IMR-90 (cell line): ENCODE measurements around the gene CMTM6. TPM values are rescaled to one million over a fixed set of nuclear protein-coding genes. Genes with fewer than 3 reads are reported as not detected.
A peak's percentile ranks its signal among the peaks of the same experiment; 100 is the strongest.

Source experiments
- ATAC-seq: fragments of 200-7000 bp; cut with Tn5 transposase; 2 replicates; pipeline ENCODE4 v1.9.1; 2020; ENCODE audit warnings: low read depth, mild to moderate bottlenecking, moderate library complexity
- BruUV-seq: library from RNA; stranded (reverse); fragments of 400-500 nt; replicated peaks from 2 replicates; lab custom pipeline; 2021; lab: Mats Ljungman, UMichigan
- CTCF ChIA-PET: fragments of 300-600 bp; formaldehyde crosslinking; extraction: SDS; loops from one replicate; lab custom pipeline; 2021; ENCODE audit warnings: antibody characterized with exemption; lab: Yijun Ruan, JAX
- POLR2A ChIA-PET: fragments of 300-600 bp; sonication (Branson Sonifier 250); formaldehyde crosslinking; loops from one replicate; lab custom pipeline; 2022; ENCODE audit warnings: antibody characterized with exemption; ENCODE audit not compliant: unreplicated experiment; lab: Charles Lee
- DNase-seq: peaks from one replicate; pipeline ENCODE4 v3.0.0; 2013
- H2AFZ ChIP-seq: replicated peaks from 2 replicates; pipeline ENCODE3; 2013; ENCODE audit warnings: low read length, mild to moderate bottlenecking; ENCODE audit not compliant: poor library complexity
- H2AK5ac ChIP-seq: 2 replicates; pipeline ENCODE4 v1.6.1; 2013; ENCODE audit warnings: low read depth, low read length, inconsistent platforms
- H2AK9ac ChIP-seq: replicated peaks from 2 replicates; pipeline ENCODE3; 2013; ENCODE audit warnings: mild to moderate bottlenecking, low read depth, low read length, moderate library complexity; ENCODE audit not compliant: poor library complexity
- H2BK120ac ChIP-seq: 2 replicates; pipeline ENCODE4 v1.6.1; 2013; ENCODE audit warnings: low read depth, low read length, inconsistent platforms
- H2BK15ac ChIP-seq: 3 replicates; pipeline ENCODE4 v1.6.1; 2013; ENCODE audit warnings: low read depth, low read length, inconsistent platforms
- H2BK20ac ChIP-seq: 2 replicates; pipeline ENCODE4 v1.6.1; 2013; ENCODE audit warnings: low read depth, mild to moderate bottlenecking, inconsistent platforms, low read length, moderate library complexity
- H2BK5ac ChIP-seq: 2 replicates; pipeline ENCODE4 v1.6.1; 2013; ENCODE audit warnings: mild to moderate bottlenecking, low read depth, low read length, inconsistent platforms; ENCODE audit not compliant: poor library complexity, severe bottlenecking
- H3K14ac ChIP-seq: replicated peaks from 2 replicates; pipeline ENCODE4 v1.6.1; 2013; ENCODE audit warnings: low read depth, low read length, inconsistent platforms
- H3K18ac ChIP-seq: 2 replicates; pipeline ENCODE4 v1.6.1; 2013; ENCODE audit warnings: low read depth, low read length, control low read depth
- H3K23ac ChIP-seq: 2 replicates; pipeline ENCODE4 v1.6.1; 2013; ENCODE audit warnings: low read depth, low read length, inconsistent platforms
- H3K27ac ChIP-seq: 2 replicates; pipeline ENCODE4 v1.5.1; 2013; ENCODE audit warnings: mild to moderate bottlenecking, control low read depth, low read length; ENCODE audit not compliant: insufficient read depth
- H3K27me3 ChIP-seq: 2 replicates; pipeline ENCODE4 v1.6.1; 2013; ENCODE audit warnings: low read length; ENCODE audit not compliant: control insufficient read depth, insufficient read depth
- H3K36me3 ChIP-seq: 2 replicates; pipeline ENCODE4 v1.6.1; 2013; ENCODE audit warnings: low read length, mixed read lengths; ENCODE audit not compliant: control insufficient read depth, insufficient read depth
- H3K4ac ChIP-seq: 2 replicates; pipeline ENCODE4 v1.6.1; 2013; ENCODE audit warnings: low read depth, low read length, inconsistent platforms
- H3K4me1 ChIP-seq: 2 replicates; pipeline ENCODE4 v1.6.1; 2013; ENCODE audit warnings: low read length, mixed read lengths; ENCODE audit not compliant: control insufficient read depth, insufficient read depth
- H3K4me2 ChIP-seq: 2 replicates; pipeline ENCODE4 v1.6.1; 2013; ENCODE audit warnings: low read depth, mild to moderate bottlenecking, control low read depth, low read length, moderate library complexity
- H3K4me3 ChIP-seq: 2 replicates; pipeline ENCODE4 v1.5.1; 2013; ENCODE audit warnings: low read depth, mild to moderate bottlenecking, control low read depth, low read length, moderate library complexity; ENCODE audit not compliant: insufficient read depth
- H3K56ac ChIP-seq: 2 replicates; pipeline ENCODE4 v1.6.1; 2013; ENCODE audit warnings: low read length, inconsistent platforms; ENCODE audit not compliant: insufficient read depth; ENCODE audit errors: extremely low read depth
- H3K79me1 ChIP-seq, 2 experiments: 2 replicates each; pipeline ENCODE4 v1.6.1; 2013; ENCODE audit warnings: low read length in 2 of 2, inconsistent platforms in 1 of 2, low read depth in 1 of 2
- H3K9ac ChIP-seq: 2 replicates; pipeline ENCODE4 v1.6.1; 2013; ENCODE audit warnings: low read depth, low read length, control low read depth
- H3K9me1 ChIP-seq: 2 replicates; pipeline ENCODE4 v1.6.1; 2013; ENCODE audit warnings: low read length, inconsistent platforms; ENCODE audit not compliant: insufficient read depth
- H3K9me3 ChIP-seq: 2 replicates; pipeline ENCODE4 v1.6.1; 2013; ENCODE audit warnings: low read length; ENCODE audit not compliant: control insufficient read depth, insufficient read depth
- H4K20me1 ChIP-seq: 2 replicates; pipeline ENCODE4 v1.6.1; 2013; ENCODE audit warnings: low read length, inconsistent platforms; ENCODE audit not compliant: insufficient read depth
- H4K5ac ChIP-seq: 2 replicates; pipeline ENCODE4 v1.6.1; 2013; ENCODE audit warnings: mild to moderate bottlenecking, low read depth, low read length, control low read depth
- H4K8ac ChIP-seq, 2 experiments: 2 replicates each; pipeline ENCODE4 v1.6.1; 2013; ENCODE audit warnings: low read depth in 2 of 2, low read length in 2 of 2, control low read depth in 1 of 2, inconsistent platforms in 1 of 2
- H4K91ac ChIP-seq: 2 replicates; pipeline ENCODE4 v1.6.1; 2013; ENCODE audit warnings: low read depth, low read length, inconsistent platforms; ENCODE audit not compliant: insufficient read depth
- BHLHE40 ChIP-seq: fragments of 150-350 bp; IDR thresholded peaks from 2 replicates; pipeline ENCODE4 v1.6.1; 2016; ENCODE audit warnings: mild to moderate bottlenecking, low read depth, low read length
- CEBPB ChIP-seq: IDR thresholded peaks from 2 replicates; pipeline ENCODE4 v1.6.1; 2012; ENCODE audit warnings: low read depth, low read length, improper control_type of control experiment
- CHD1 ChIP-seq: IDR thresholded peaks from 2 replicates; pipeline ENCODE4 v1.6.1; 2012; ENCODE audit warnings: low read depth, low read length, improper control_type of control experiment
- CTCF ChIP-seq: conservative IDR thresholded peaks from 2 replicates; pipeline ENCODE4 v1.5.1; 2012; ENCODE audit warnings: mild to moderate bottlenecking, low read depth, low read length, improper control_type of control experiment
- ELK1 ChIP-seq: fragments of 150-350 bp; IDR thresholded peaks from 2 replicates; pipeline ENCODE4 v1.6.1; 2016; ENCODE audit warnings: low read depth, mild to moderate bottlenecking, low read length, moderate library complexity, borderline replicate concordance
- FOS ChIP-seq: fragments of 150-350 bp; IDR thresholded peaks from 2 replicates; pipeline ENCODE4 v1.6.1; 2016; ENCODE audit warnings: low read depth, low read length
- MAFK ChIP-seq: IDR thresholded peaks from 2 replicates; pipeline ENCODE4 v1.6.1; 2012; ENCODE audit warnings: low read depth, low read length, improper control_type of control experiment
- MAZ ChIP-seq: IDR thresholded peaks from 2 replicates; pipeline ENCODE4 v1.6.1; 2012; ENCODE audit warnings: low read depth, mild to moderate bottlenecking, low read length, improper control_type of control experiment, moderate library complexity, borderline replicate concordance
- MXI1 ChIP-seq: IDR thresholded peaks from 2 replicates; pipeline ENCODE4 v1.6.1; 2012; ENCODE audit warnings: low read depth, mild to moderate bottlenecking, low read length, moderate library complexity, borderline replicate concordance
- NFE2L2 ChIP-seq: fragments of 150-350 bp; IDR thresholded peaks from 2 replicates; pipeline ENCODE4 v1.6.1; 2016; ENCODE audit warnings: low read depth, mild to moderate bottlenecking, low read length
- POLR2A ChIP-seq: IDR thresholded peaks from 2 replicates; pipeline ENCODE4 v1.6.1; 2012; ENCODE audit warnings: mild to moderate bottlenecking, low read depth, low read length
- RCOR1 ChIP-seq: IDR thresholded peaks from 2 replicates; pipeline ENCODE4 v1.6.1; 2012; ENCODE audit warnings: mild to moderate bottlenecking, low read length, improper control_type of control experiment; ENCODE audit not compliant: insufficient replicate concordance
- RFX5 ChIP-seq: IDR thresholded peaks from 2 replicates; pipeline ENCODE4 v1.8.0; 2012; ENCODE audit warnings: low read depth, mild to moderate bottlenecking, low read length, moderate library complexity
- SMC3 ChIP-seq: fragments of 150-350 bp; IDR thresholded peaks from 2 replicates; pipeline ENCODE4 v1.6.1; 2016; ENCODE audit warnings: low read depth, mild to moderate bottlenecking, antibody characterized with exemption, low read length, moderate library complexity
- USF2 ChIP-seq: fragments of 150-350 bp; IDR thresholded peaks from 2 replicates; pipeline ENCODE4 v1.6.1; 2017; ENCODE audit warnings: mild to moderate bottlenecking, antibody characterized with exemption, low read length, low read depth
- WGBS, 2 experiments: methylation state at CpG; one replicate each; pipeline versions ENCODE4 v1.1.5 to v1.1.7; 2013; ENCODE audit warnings: missing lambda C conversion rate in 2 of 2; ENCODE audit not compliant: insufficient read length in 1 of 2; ENCODE audit errors: extremely low coverage in 2 of 2; 5-methylcytosine and 5-hydroxymethylcytosine counted together
- dilution Hi-C: fragments of 300-500 bp; cut with HindIII; formaldehyde crosslinking; loops from one replicate; pipeline ENCODE4 v1.14.3; 2018; ENCODE audit warnings: low sequenced_read_pairs; ENCODE audit not compliant: unreplicated experiment
- in situ Hi-C: fragments of 300-500 bp; cut with MboI; formaldehyde crosslinking; loops from 3 replicates; pipeline ENCODE4 v1.14.3; 2019; ENCODE audit warnings: low sequenced_read_pairs, inconsistent platforms, mixed read lengths
- intact Hi-C: fragments of 100-400 bp; cut with micrococcal nuclease; formaldehyde crosslinking; loops from 2 replicates; pipeline ENCODE4 v1.10.0; 2022
- polyA plus RNA-seq, 3 experiments: library from polyadenylated mRNA; depleted of rRNA; stranded (reverse); fragments of >200 nt; gene quantifications; 2 replicates each; pipeline ENCODE4 v1.2.3, GENCODE V29; 2012; ENCODE audit warnings: low replicate concordance in 1 of 3
- total RNA-seq: library from RNA; depleted of rRNA; stranded (reverse); fragments of >200 nt; gene quantifications from 2 replicates; pipeline ENCODE4 v1.2.3, GENCODE V29; 2012

Gene CMTM6
- total and polyA plus RNA-seq, 2 of the 4 experiments (the other 2 are of a cell fraction): 29.4 to 36.6 TPM

- H3K9me3 ChIP-seq: no peaks in the 10 kb centered on the region
- H4K8ac ChIP-seq: no peak overlapping the region
- H3K14ac ChIP-seq: no peak overlapping the region
- 100% methylated on average over 1 of the region's 3 CpGs; no CpG with 5 or more reads in 1 of the 2 experiments for WGBS, 2 experiments
- H3K9ac ChIP-seq: no peak overlapping the region
- in situ Hi-C loops (no loop called here), dilution Hi-C loops (no loop called here), intact Hi-C loops (no loop called here)
- H4K91ac ChIP-seq: no peak overlapping the region
- no peaks in the 10 kb centered on the region for H4K20me1 ChIP-seq
- no peak overlapping the region for H3K56ac ChIP-seq
- no peak overlapping the region for H2AK5ac ChIP-seq
- ChIA-PET POLR2A (no interaction called here), CTCF (interaction anchor here (1.3 kb wide), 1 partner anchor 9 kb away, joined by 3 read pairs; no protein-coding TSS in a partner anchor)
- H2AFZ ChIP-seq: no peak overlapping the region
- H3K79me1 ChIP-seq: peaks cover 7 to 30% of the 10 kb centered on the region in 2 experiments
- H3K18ac ChIP-seq: no peak overlapping the region
- H3K4me3 ChIP-seq: no peak overlapping the region
- peaks cover 17% of the 10 kb centered on the region for H3K36me3 ChIP-seq
- H3K9me1 ChIP-seq: no peaks in the 10 kb centered on the region
- H2AK9ac ChIP-seq: no peak overlapping the region
- no peak overlapping the region for H2BK20ac ChIP-seq
- DNase-seq: no peak
- TSS peak; percentile 74 for BruUV-seq
- H3K27ac ChIP-seq: no peak overlapping the region
- no peak overlapping the region for H3K4me2 ChIP-seq
- no peak overlapping the region for H2BK15ac ChIP-seq
- no peak overlapping the region for H4K5ac ChIP-seq
- no peak for TF ChIP-seq CEBPB
- TF ChIP-seq BHLHE40: no peak
- no peak for TF ChIP-seq ELK1
- no peak for TF ChIP-seq SMC3
- TF ChIP-seq CHD1: no peak
- TF ChIP-seq MAFK: no peak
- no peak for TF ChIP-seq POLR2A
- TF ChIP-seq RFX5: no peak
- no peak for TF ChIP-seq NFE2L2
- no peak for TF ChIP-seq MAZ
- no peak for TF ChIP-seq MXI1
- TF ChIP-seq USF2: no peak
- TF ChIP-seq CTCF: no peak
- no peak for TF ChIP-seq RCOR1
- TF ChIP-seq FOS: no peak
- no peak overlapping the region for H2BK120ac ChIP-seq
- H3K23ac ChIP-seq: no peak overlapping the region
- H2BK5ac ChIP-seq: no peak overlapping the region
- H3K4me1 ChIP-seq: no peaks in the 10 kb centered on the region
- ATAC-seq: no peak
- no peaks in the 10 kb centered on the region for H3K27me3 ChIP-seq
- no peak overlapping the region for H3K4ac ChIP-seq
Observed at GRCh38 chr3:32481791-32482631, 20.6 kb downstream of the CMTM6 start.
